Kidney epithelial cell (primary cell): ENCODE measurements around the gene KCNH1. TPM values are rescaled to one million over a fixed set of nuclear protein-coding genes. Genes with fewer than 3 reads are reported as not detected.

Experiments
- DNase-seq: peaks from one replicate; pipeline ENCODE4 v3.0.0-alpha.2; 2010; ENCODE audit warnings: low read depth
- H3K27me3 ChIP-seq: 2 replicates; pipeline ENCODE4 v1.6.0; 2011; ENCODE audit warnings: low read length; ENCODE audit not compliant: control insufficient read depth, insufficient read depth
- H3K36me3 ChIP-seq: 2 replicates; pipeline ENCODE4 v1.5.1; 2011; ENCODE audit warnings: low read length; ENCODE audit not compliant: control insufficient read depth, insufficient read depth
- H3K4me3 ChIP-seq: 2 replicates; pipeline ENCODE4 v1.5.1; 2011; ENCODE audit warnings: low read depth, mild to moderate bottlenecking, control low read depth, low read length
- CTCF ChIP-seq: IDR thresholded peaks from 2 replicates; pipeline ENCODE4 v1.5.1; 2011; ENCODE audit warnings: mild to moderate bottlenecking, moderate library complexity, low read length, control low read depth, inconsistent platforms; ENCODE audit not compliant: insufficient read depth, poor library complexity, severe bottlenecking
- total RNA-seq: library from RNA; depleted of rRNA; stranded (reverse); fragments of >200 nt; gene quantifications from 2 replicates; pipeline ENCODE4 v1.2.3, GENCODE V29; 2015

Gene KCNH1
- total RNA-seq, 1 donor from 2014 or later = 14.3 TPM

- H3K36me3 ChIP-seq = no peaks in the 10 kb centered on the region
- TF ChIP-seq CTCF = no peak
- no peak for DNase-seq
- H3K27me3 ChIP-seq = no peaks in the 10 kb centered on the region
- H3K4me3 ChIP-seq = no peak overlapping the region
Observed at GRCh38 chr1:210633636-210634035, 500.3 kb downstream of the KCNH1 start.

GRCh38 chr1:210633140-210633539 lies 500.8 kb downstream of the KCNH1 start:
- Histone ChIP-seq H3K4me3 (no peak overlapping the region), H3K36me3 (no peaks in the 10 kb centered on the region), H3K27me3 (no peaks in the 10 kb centered on the region)
- TF ChIP-seq CTCF = no peak
- DNase-seq = no peak

- no peak for TF ChIP-seq CTCF
- Histone ChIP-seq H3K36me3 (no peaks in the 10 kb centered on the region), H3K27me3 (no peaks in the 10 kb centered on the region), H3K4me3 (no peak overlapping the region)
- DNase-seq = no peak
Observed at GRCh38 chr1:210631399-210631798, 502.5 kb downstream of the KCNH1 start.

- Histone ChIP-seq H3K36me3 (no peaks in the 10 kb centered on the region), H3K27me3 (no peaks in the 10 kb centered on the region), H3K4me3 (no peak overlapping the region)
- DNase-seq = no peak
- no peak for TF ChIP-seq CTCF
Observed at GRCh38 chr1:210629276-210629675, 504.7 kb downstream of the KCNH1 start.

- TF ChIP-seq CTCF = no peak
- DNase-seq = no peak
- Histone ChIP-seq H3K36me3 (no peaks in the 10 kb centered on the region), H3K4me3 (no peak overlapping the region), H3K27me3 (no peaks in the 10 kb centered on the region)
Observed at GRCh38 chr1:210627755-210628154, 506.2 kb downstream of the KCNH1 start.

Other genes starting within 250 kb of the KCNH1 start
- gene RCOR3, start 125.2 kb upstream of the KCNH1 start, total RNA-seq = 20.9 and 29.0 TPM in 2 replicates
- gene TRAF5, start 192.7 kb upstream of the KCNH1 start, total RNA-seq = 20.3 and 23.0 TPM in 2 replicates